Measurements from ENCODE around the gene TPD52L3.
A peak's percentile ranks its signal among the peaks of the same experiment; 100 is the strongest.

TPD52L3 gene

DNA sequence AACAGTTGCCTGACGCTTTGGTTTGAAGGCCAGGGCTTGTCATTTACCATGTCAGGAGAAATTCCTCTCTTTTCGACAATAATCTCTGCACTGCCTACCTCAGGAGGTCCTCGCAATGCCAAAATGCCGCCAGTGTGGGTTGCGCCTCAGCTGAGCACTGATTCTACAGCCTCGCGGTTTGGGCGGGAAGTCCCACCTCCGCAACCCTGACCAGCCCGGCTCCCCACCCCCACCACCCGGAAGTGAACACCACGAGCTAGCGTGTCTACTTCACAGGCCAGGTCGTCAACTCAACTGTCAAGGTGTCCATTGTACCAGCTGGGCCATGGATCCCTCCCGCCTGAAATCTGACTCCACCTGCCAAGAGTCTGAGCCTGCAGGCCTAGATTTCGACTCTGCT lies at the start of gene TPD52L3:
TPD52L3 (plus strand) TSS at position 273 of the 400 bp plus-strand sequence. CDS start 221 bp downstream, outside the sequence.
- no peak for ATAC-seq

DNA sequence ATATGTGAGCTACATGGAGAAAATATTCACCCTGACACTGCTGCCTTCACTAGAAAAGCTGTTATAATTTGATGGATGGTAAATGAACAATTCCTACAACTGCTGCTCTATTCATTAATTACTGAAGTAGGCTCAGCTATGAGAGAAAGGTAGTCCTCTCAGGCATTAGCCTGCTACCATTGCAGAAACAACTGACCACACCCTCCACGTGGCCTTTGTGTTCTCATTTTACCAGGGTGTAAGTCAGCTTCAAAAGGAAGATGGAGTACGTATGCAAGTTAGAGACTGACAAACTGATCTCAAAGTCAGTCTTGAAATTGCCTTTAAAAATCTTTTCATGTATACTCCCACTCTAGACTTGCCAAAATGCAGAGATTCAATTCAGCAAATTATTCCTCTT lies 26.3 kb upstream of the TPD52L3 start:
- ATAC-seq: no peak

DNA sequence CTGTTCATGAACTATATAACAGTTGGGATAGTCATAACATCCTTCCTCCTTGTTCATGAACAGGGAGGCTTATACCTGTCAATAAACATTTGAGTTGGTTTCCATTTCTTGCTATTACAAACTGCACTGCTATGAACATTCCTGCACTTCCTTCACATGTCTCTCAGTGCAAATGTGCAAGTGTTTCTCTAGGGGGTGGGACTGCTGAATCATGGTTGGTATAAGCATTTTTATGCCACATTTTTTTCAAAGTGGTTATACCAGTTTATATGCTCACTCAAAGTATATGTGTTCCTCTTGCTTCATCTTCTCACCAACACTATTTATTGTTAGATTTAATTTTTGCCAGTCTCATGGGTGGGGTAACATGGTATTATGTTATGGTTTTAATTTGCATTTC lies 25.8 kb upstream of the TPD52L3 start:
- ATAC-seq: no peak

DNA sequence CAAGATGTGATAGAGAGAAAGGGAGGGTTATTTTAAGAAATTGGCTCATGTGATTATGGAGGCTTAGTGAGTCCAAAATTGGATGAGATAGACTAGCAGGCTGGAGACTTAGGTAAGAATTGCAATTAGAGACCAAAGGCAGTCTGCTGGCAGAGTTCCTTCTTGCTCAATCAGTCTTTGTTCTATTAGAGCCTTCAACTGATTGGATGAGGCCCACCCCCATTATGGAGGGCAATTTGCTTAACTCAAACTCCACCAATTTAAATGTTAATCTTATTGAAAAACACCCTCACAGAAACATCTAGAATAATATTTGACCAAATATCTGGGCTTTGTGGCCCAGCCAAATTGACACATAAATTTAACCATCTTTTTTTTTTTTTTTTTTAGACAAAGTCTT lies 23.9 kb upstream of the TPD52L3 start:
- no peak for ATAC-seq

DNA sequence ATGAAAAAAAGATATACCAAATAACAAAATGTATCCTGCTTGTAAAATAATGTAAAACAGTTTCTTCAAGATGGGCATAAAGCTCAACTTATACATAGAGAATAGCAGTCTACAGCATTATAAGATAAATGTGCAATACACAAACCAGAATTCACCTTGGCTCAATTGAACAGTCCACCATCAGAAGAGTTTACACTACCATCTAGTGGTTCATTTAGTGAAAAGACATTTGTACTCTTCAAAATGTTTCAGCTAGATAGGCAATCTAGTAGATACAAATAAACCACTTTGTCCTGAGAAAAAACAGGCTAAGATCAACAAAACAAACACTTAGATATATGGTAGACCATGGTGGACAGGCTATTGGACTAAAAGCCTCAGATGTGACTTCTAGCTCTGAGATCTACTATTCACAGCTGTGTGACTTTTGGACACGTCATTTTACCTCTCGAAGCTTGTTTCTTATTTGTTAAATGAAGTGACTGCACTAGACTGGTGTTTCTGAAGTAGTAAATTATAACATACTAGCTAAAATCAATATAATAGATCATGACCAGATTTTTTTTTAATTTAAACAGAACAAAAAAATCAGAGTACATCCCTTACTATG lies 22.1 kb upstream of the TPD52L3 start:
- no peak for ATAC-seq

DNA sequence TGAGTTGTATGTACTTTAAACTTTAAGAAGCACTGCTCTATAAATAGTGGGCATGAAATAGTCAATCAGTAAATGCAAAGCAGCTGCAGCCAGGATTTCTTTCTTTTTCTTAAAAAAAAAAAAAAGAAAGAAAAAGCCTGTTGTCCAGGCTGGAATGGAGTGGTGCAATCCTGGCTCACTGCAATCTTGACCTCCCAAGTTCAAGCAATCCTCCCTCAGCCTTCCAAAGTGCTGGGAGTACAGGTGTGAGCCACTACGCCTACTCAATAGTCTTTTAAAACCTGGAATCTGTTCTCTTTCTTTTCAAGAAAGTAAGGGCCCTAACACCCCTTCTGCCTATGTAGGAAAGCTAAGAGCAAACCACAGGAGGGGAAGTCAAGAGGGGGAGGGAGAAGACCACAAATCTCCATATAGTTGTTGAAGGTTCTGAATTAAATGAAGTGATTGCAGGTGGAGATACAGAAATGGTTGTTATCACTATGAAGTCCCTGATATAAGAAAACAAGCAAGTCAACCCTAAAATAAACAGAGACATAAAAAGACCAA lies 20.6 kb upstream of the TPD52L3 start:
- ATAC-seq: no peak

DNA sequence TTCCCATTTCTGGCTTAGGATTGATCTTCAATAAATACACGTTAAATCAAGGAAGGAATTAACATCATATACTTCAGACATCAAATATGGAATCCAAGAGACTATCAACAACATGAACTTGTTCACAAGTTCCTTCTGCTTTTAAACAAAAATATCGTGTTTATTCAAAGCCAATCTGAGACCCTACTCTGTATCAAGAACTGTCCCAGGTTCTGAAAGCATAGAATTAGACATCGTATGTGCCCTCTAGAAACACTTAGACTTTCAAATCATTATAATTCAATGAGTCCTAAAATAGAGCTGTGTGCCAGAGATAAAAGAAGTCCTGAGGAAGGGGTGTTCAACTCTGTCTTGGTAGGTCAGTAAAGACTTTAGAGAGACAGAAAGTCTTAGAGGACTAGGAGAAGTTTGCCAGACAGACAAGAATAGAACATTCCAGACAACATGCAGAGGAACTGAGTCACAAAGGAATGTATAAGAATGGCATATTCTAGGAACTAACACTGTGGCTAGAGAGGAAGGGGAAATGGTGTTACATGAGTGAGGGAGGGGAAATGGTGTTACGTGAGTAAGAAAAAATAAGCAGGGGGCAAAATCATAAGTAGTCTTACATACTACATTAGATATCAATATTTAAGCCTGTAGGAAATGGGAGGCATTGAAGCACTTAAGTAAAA lies 2.9 kb downstream of the TPD52L3 start:
- no peak for ATAC-seq

DNA sequence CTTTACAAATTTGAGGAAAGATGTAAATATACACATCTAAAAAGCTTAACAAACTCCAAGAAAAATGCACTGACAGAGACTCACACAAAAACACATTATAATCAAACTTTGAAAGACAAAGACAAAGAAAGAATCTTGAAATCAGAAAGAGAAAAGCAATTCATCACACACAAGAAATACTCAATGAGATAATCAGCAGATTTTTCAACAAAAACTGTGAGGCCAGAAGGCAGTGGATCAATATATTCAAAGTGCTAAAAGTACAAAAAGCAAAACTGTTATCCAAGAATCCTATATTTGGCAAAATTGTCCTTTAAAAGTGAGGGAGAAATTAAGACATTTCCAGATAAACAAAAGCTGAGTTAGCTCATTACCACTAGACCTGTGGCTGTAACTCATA lies 6.1 kb downstream of the TPD52L3 start:
- no peak for ATAC-seq

DNA sequence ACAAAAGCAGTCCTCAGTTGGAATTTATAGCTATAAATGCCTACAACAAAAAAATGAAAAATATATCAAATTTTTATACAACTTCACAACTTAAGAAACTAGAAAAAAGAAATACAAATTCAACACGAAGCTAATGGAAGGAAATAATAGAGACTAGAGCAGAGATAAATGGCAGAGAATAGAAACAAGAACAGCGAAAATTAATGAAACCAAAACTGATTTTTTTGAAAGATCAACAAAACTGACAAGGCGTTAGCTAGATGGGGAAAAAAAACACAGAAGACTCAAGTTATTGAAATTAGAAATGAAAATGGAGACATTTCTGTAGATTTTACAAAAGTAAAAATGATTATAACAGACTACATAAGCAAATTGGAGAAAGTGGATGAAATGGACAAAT lies 20.6 kb downstream of the TPD52L3 start:
- no peak for ATAC-seq

DNA sequence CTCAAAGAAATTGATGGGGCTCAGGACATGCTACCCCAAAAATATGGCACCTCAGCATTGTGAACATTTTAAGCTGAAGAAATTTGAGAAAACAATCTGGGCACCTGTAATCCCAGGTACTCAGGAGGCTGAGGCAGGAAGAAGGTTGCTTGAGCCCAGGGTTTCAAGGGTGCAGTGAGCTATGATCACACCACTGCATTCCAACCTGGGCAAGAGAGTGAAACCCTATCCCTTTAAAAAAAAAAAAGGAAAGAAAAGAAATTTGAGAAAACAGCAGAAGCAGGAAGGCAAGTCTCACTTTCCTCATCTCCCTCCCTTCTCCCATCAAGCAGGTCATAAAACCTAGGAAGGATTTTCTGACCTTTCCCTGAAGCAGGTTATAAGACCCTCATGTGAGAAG lies 23.6 kb downstream of the TPD52L3 start:
- no peak for ATAC-seq

DNA sequence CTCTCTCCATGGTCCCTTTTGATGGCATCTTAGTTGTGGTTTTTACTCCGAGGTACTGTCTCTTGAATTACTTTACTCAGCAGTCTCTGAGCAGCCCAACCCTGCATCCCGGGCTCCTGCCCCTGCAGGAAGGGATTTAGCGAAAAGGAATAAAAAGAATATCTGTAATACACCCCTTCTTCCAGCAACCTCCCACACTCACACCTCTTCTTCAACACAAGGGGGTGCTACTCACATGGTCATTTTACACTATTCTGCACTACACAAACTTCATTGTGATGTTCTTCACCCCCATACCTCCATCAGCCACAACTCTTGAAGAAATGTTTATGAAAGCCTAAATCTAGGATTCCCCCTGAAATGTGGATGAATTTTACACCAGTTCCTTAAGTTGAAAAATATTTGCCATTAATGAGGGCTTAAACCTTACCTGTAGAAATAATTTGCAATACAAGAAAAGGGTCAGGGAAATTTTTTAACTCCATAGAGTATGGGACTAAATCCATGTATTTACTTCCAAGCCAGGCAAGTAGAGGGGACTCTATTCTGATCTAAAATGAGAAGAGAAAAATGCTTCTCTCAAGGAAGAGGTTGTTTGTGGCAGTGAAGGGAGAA lies 26.0 kb downstream of the TPD52L3 start:
- peak; percentile 77 to 78 for ATAC-seq

DNA sequence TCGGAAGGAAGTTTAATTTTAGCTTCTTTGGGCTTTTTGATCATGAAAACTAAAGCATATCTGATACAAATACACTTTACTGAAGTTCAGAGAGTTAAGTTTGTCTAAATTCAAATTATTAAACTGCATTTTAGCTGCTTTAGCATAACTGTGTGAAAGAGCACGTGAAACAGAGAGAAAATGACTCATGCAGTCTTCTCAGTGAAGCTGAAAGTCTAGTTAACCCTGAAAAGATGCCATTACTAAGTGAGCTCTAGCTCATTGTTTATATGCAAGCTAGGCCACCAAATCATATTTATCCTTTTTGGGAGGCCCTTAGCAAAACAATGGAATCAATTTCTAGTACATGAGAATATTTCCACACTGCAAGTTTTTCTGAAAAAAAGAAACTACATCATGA lies 27.6 kb downstream of the TPD52L3 start:
- ATAC-seq: peak; percentile 64 to 81

DNA sequence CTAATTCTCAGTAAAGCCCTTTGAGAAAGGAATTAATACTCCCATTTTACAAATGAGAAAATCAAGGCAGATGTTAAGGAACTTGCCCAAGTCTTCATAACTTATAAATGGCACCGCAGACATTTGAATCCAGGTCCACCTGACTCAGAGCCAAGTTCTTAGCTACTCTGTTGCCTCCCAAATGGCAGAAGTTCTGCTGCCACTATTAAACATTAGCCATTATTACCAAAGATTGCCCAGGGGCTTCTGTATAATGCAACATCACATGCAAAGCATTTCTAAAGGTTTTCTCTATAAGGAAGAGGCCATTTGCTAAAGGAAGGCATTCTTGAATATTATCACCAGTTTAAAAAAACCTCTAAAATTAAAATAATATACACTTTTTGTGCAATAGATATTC lies 28.3 kb downstream of the TPD52L3 start:
- ATAC-seq: no peak

DNA sequence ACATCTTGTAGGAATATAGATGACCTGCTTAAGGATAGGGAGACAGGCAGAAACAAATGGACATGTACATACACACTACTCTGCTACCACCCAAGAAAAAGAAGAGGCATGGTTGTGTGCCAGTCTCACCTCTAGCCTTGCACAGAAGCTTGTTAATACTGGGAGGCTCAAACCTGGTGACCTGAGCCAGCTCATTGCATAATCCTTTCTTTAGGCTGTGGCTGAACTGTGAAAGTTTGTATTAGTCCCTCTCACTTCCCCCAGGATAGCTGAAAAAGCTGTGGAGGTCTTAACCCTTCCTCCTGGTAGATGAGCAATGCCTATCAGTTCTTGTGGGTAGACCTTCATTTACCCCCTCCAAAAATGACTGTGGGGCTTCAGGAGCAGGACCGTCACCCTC lies 28.7 kb downstream of the TPD52L3 start:
- no peak for ATAC-seq

DNA sequence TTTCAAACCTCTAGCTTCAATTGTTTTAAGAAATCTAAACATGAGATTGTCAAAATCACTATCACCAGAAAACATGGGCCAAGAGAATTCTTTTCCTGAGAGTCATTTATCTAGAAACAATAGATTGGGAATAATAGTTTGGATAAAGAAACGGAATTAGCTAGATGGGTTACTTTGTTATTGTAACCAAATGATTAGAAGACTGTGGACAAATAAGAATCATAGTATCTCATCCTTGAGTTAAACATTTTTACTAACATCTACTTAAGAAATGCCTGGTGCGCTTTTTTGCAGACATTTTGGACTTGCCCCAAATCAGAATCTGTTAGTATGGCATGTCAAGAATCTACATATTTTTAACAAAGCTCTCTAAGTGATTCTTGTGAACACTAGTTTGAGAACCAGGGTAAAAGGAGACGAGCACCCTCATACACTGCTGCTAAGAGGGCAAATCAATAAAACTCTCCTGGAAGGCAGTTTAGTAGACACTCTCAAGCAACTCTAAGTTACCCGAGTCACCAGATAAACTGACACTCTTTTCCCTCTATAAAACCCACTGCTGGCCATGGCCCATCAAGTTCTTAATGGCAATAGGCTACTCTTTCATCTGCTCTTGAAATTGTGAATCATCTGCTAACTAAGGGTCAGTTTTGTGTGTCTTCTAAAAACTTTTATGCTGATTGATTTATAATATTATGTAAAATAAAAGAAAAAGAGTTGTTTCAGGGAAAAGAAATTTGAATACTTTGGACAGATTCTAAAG lies 39.1 kb downstream of the TPD52L3 start:
- no peak for ATAC-seq

DNA sequence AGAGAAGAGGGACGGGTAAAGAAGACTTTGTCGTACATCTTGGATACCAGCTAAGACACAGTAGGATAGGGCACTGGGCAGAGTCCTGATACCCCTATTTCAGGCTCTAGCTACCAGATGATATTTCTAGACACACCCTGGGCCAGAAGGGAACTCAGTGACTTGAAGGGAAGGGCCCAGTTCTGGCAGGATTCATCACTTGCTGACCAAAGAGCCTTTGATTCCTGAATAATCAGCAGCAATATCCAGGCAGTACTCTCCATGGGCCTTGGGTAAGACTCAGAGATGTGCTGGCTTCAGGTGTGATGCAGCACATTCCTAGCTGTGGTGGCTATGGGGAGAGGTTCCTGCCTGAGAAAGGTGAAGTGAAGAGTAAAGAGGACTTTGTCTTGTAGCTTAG lies 40.7 kb downstream of the TPD52L3 start:
- no peak for ATAC-seq
